ENCODE data around the gene KCNA5. TPM values are rescaled to one million over a fixed set of nuclear protein-coding genes. Genes with fewer than 3 reads are reported as not detected.

Gene KCNA5
- total RNA-seq, 1 donor = not detected

DNA sequence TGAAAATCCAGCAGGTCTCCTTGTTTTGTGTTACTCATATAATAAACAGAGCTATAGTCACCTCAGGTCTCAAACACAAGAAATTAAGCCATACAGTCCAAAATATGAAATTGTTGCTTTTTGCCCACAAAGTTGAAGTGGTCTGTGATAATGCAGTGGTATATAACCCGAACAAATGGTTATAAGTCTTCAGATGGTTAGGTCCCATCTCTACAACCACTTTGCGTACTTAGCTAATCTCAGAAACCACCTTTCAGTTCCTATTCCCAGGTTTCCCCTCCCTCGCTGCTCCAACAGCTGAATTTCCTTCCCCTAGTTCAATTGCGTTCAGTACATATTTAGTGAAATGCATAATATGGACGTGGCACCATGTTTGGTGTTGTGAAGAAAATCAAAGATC lies 3.3 kb upstream of the KCNA5 start:
- H3K27ac ChIP-seq (ENCODE audit: low read depth, low read length) = no peak overlapping the region
- no peaks in the 10 kb centered on the region for H3K27me3 ChIP-seq (ENCODE audit: insufficient read depth, low read length)
- no peaks in the 10 kb centered on the region for H3K4me1 ChIP-seq (ENCODE audit: insufficient read depth, low read length)
- H3K4me3 ChIP-seq (ENCODE audit: insufficient read depth, low read length) = no peak overlapping the region
- peak; percentile 65 for DNase-seq (ENCODE audit: insufficient read length, low spot score, missing footprints)
- H4K20me1 ChIP-seq (ENCODE audit: insufficient read depth, low read length) = no peaks in the 10 kb centered on the region
- TF ChIP-seq, protein P1, sequence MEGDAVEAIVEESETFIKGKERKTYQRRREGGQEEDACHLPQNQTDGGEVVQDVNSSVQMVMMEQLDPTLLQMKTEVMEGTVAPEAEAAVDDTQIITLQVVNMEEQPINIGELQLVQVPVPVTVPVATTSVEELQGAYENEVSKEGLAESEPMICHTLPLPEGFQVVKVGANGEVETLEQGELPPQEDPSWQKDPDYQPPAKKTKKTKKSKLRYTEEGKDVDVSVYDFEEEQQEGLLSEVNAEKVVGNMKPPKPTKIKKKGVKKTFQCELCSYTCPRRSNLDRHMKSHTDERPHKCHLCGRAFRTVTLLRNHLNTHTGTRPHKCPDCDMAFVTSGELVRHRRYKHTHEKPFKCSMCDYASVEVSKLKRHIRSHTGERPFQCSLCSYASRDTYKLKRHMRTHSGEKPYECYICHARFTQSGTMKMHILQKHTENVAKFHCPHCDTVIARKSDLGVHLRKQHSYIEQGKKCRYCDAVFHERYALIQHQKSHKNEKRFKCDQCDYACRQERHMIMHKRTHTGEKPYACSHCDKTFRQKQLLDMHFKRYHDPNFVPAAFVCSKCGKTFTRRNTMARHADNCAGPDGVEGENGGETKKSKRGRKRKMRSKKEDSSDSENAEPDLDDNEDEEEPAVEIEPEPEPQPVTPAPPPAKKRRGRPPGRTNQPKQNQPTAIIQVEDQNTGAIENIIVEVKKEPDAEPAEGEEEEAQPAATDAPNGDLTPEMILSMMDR (IDR thresholded peaks at IDR 0.05; ENCODE audit: extremely low read depth, low read depth, low read length) = no peak
- H3K4me2 ChIP-seq (ENCODE audit: insufficient read depth, low read length) = no peak overlapping the region
- H2AFZ ChIP-seq (ENCODE audit: low read length) = no peak overlapping the region
- no peaks in the 10 kb centered on the region for H3K36me3 ChIP-seq (ENCODE audit: insufficient read depth, low read length)
- no peaks in the 10 kb centered on the region for H3K79me2 ChIP-seq (ENCODE audit: insufficient read depth, low read length)
- H3K9me3 ChIP-seq (ENCODE audit: low read depth, low read length) = no peaks in the 10 kb centered on the region

DNA sequence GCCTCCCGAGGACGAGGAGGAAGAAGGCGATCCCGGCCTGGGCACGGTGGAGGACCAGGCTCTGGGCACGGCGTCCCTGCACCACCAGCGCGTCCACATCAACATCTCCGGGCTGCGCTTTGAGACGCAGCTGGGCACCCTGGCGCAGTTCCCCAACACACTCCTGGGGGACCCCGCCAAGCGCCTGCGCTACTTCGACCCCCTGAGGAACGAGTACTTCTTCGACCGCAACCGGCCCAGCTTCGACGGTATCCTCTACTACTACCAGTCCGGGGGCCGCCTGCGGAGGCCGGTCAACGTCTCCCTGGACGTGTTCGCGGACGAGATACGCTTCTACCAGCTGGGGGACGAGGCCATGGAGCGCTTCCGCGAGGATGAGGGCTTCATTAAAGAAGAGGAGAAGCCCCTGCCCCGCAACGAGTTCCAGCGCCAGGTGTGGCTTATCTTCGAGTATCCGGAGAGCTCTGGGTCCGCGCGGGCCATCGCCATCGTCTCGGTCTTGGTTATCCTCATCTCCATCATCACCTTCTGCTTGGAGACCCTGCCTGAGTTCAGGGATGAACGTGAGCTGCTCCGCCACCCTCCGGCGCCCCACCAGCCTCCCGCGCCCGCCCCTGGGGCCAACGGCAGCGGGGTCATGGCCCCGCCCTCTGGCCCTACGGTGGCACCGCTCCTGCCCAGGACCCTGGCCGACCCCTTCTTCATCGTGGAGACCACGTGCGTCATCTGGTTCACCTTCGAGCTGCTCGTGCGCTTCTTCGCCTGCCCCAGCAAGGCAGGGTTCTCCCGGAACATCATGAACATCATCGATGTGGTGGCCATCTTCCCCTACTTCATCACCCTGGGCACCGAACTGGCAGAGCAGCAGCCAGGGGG lies 979 bp downstream of the KCNA5 start:
- H3K27me3 ChIP-seq (ENCODE audit: insufficient read depth, low read length) = no peaks in the 10 kb centered on the region
- DNase-seq (ENCODE audit: insufficient read length, low spot score, missing footprints) = no peak

DNA sequence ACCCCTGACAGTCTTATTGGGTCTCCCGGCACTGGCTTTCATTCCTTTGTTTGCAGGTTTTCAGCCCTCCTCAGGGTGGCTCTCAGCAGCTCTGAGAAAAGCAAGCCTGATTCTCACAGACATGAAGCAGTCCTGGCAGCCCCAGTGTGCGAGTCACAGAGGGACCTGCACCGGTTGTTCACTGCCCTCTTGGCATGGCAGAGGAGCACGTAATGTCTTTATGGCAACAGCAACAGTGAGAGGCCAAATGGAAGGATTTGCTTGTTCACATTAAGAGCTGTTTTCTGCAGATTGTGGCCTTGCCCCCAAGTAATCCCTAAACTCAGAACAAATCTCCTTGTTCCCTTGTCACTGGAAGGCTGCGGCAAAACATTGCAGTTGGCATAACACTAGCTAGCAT lies 3.4 kb downstream of the KCNA5 start:
- no peaks in the 10 kb centered on the region for H3K4me1 ChIP-seq (ENCODE audit: insufficient read depth, low read length)
- H3K9me3 ChIP-seq (ENCODE audit: low read depth, low read length) = no peaks in the 10 kb centered on the region
- H2AFZ ChIP-seq (ENCODE audit: low read length) = no peak overlapping the region
- no peak overlapping the region for H3K4me2 ChIP-seq (ENCODE audit: insufficient read depth, low read length)
- no peak for DNase-seq (ENCODE audit: insufficient read length, low spot score, missing footprints)
- H4K20me1 ChIP-seq (ENCODE audit: insufficient read depth, low read length) = no peaks in the 10 kb centered on the region
- H3K79me2 ChIP-seq (ENCODE audit: insufficient read depth, low read length) = no peaks in the 10 kb centered on the region
- no peak overlapping the region for H3K4me3 ChIP-seq (ENCODE audit: insufficient read depth, low read length)
- no peaks in the 10 kb centered on the region for H3K36me3 ChIP-seq (ENCODE audit: insufficient read depth, low read length)
- no peak overlapping the region for H3K27ac ChIP-seq (ENCODE audit: low read depth, low read length)
- TF ChIP-seq, protein P1 (IDR thresholded peaks at IDR 0.05; ENCODE audit: extremely low read depth, low read depth, low read length) = no peak
- H3K27me3 ChIP-seq (ENCODE audit: insufficient read depth, low read length) = no peaks in the 10 kb centered on the region

More for the DNA sequence above, 979 bp downstream of the KCNA5 start:
- Histone ChIP-seq H3K4me3 (ENCODE audit: insufficient read depth, low read length) (no peak overlapping the region), H3K27ac (ENCODE audit: low read depth, low read length) (no peak overlapping the region), H2AFZ (ENCODE audit: low read length) (no peak overlapping the region), H3K79me2 (ENCODE audit: insufficient read depth, low read length) (no peaks in the 10 kb centered on the region), H4K20me1 (ENCODE audit: insufficient read depth, low read length) (no peaks in the 10 kb centered on the region), H3K4me1 (ENCODE audit: insufficient read depth, low read length) (no peaks in the 10 kb centered on the region), H3K9me3 (ENCODE audit: low read depth, low read length) (no peaks in the 10 kb centered on the region), H3K36me3 (ENCODE audit: insufficient read depth, low read length) (no peaks in the 10 kb centered on the region), H3K4me2 (ENCODE audit: insufficient read depth, low read length) (no peak overlapping the region)
- TF ChIP-seq, protein P1 (IDR thresholded peaks at IDR 0.05; ENCODE audit: extremely low read depth, low read depth, low read length) = no peak

DNA sequence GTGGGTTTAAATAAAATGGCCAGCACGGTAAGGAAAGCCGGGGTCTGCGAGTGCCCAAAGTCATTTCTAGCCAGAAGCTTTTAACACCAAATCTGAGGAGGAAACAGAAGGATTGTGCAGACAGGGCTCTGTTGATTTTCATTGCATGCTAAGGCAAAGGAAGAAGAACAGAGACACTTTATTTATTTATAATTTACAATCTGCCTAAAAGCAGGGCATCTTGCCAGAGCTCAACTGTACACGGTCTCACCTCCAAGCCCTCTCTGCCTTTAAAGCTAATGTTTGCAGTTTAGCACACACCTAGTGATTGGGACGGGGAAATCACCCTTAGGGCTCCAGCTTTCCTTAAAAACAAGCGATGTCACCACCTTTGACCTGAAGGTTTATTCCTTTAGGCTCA lies 4.0 kb downstream of the KCNA5 start:
- TF ChIP-seq, protein P1 (IDR thresholded peaks at IDR 0.05; ENCODE audit: extremely low read depth, low read depth, low read length) = no peak
- DNase-seq (ENCODE audit: insufficient read length, low spot score, missing footprints) = no peak
- H3K27me3 ChIP-seq (ENCODE audit: insufficient read depth, low read length) = no peaks in the 10 kb centered on the region

More for the DNA sequence above, 4.0 kb downstream of the KCNA5 start:
- Histone ChIP-seq H4K20me1 (ENCODE audit: insufficient read depth, low read length) (no peaks in the 10 kb centered on the region), H3K4me2 (ENCODE audit: insufficient read depth, low read length) (no peak overlapping the region), H2AFZ (ENCODE audit: low read length) (no peak overlapping the region), H3K79me2 (ENCODE audit: insufficient read depth, low read length) (no peaks in the 10 kb centered on the region), H3K4me3 (ENCODE audit: insufficient read depth, low read length) (no peak overlapping the region), H3K27ac (ENCODE audit: low read depth, low read length) (no peak overlapping the region), H3K4me1 (ENCODE audit: insufficient read depth, low read length) (no peaks in the 10 kb centered on the region), H3K36me3 (ENCODE audit: insufficient read depth, low read length) (no peaks in the 10 kb centered on the region), H3K9me3 (ENCODE audit: low read depth, low read length) (no peaks in the 10 kb centered on the region)
